Ascending aorta (tissue), 2 donors: ENCODE results near the gene COL20A1. TPM values are rescaled to one million over a fixed set of nuclear protein-coding genes. Genes with fewer than 3 reads are reported as not detected.

ENCODE experiments used
- DNase-seq, 2 donors: peaks; one replicate each; pipeline ENCODE4 v3.0.0-alpha.2; 2019; ENCODE audit warnings: low spot score in 2 of 2
- H3K27ac ChIP-seq, 2 donors: fragments of 200-600 bp; sonication (generic); one replicate each; pipeline ENCODE4 v1.5.1; 2016 to 2017; ENCODE audit warnings: mild to moderate bottlenecking in 1 of 2
- H3K27me3 ChIP-seq: fragments of 200-600 bp; sonication (generic); one replicate; pipeline ENCODE4 v1.5.1; 2017
- H3K36me3 ChIP-seq, 2 donors: fragments of 200-600 bp; sonication (generic); one replicate each; pipeline ENCODE4 v1.5.1; 2016
- H3K4me1 ChIP-seq, 2 donors: fragments of 200-600 bp; sonication (generic); one replicate each; pipeline ENCODE4 v1.5.1; 2016 to 2017; ENCODE audit warnings: mild to moderate bottlenecking in 1 of 2
- H3K4me3 ChIP-seq, 2 donors: fragments of 200-600 bp; sonication (generic); one replicate each; pipeline ENCODE4 v1.5.1; 2016 to 2017; ENCODE audit warnings: mild to moderate bottlenecking in 1 of 2
- H3K9me3 ChIP-seq, 2 donors: fragments of 200-600 bp; sonication (generic); one replicate each; pipeline ENCODE4 v1.5.1; 2016
- intact Hi-C: fragments of 100-400 bp; cut with DNase I; formaldehyde crosslinking; loops from one replicate; pipeline ENCODE4 v1.15.1; 2023
- total RNA-seq: library from RNA; depleted of rRNA; stranded (reverse); fragments of >200 nt; gene quantifications from one replicate; pipeline ENCODE4 v1.1.0, GENCODE V29; 2016
- TF ChIP-seq, protein P1 (sequence below), 3 experiments: fragments of 200-600 bp in 2 of 3; fragments of 450-650 bp in 1 of 3; sonication (generic) in 2 of 3; IDR thresholded peaks; one replicate each; pipeline ENCODE4 v1.5.1; 2016 to 2019; ENCODE audit warnings: antibody characterized with exemption in 3 of 3, mild to moderate bottlenecking in 1 of 3, moderate library complexity in 1 of 3

COL20A1 gene
- total RNA-seq, 1 donor from 2014 or later = not detected

DNA sequence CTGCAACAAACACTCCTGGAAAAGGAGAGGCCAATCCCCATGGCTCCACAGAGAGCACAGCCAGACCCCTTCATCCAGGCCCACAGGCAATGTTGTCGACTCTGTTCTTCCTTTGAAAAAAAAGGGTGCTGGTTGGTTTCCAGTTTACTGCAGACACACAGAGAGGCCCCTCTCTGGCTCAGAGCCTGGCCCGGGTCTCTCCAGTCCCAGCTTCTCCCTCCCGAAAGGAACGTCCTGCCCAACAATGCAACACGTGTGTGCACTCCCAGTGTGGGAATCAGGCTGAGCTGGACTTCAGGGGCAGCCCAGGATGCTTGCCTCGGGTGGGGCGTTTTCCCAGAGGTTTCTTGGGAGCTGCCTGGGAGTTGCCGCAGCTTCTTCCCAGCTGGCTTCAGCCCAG, 34.2 kb upstream of the COL20A1 start:
- peaks cover 8% of the 10 kb centered on the region for H3K27me3 ChIP-seq
- peaks cover 0 to 3% of the 10 kb centered on the region in 2 donors for H3K4me1 ChIP-seq
- no peaks in the 10 kb centered on the region for H3K9me3 ChIP-seq
- no peak overlapping the region for H3K4me3 ChIP-seq
- DNase-seq = no peak
- no peaks in the 10 kb centered on the region for H3K36me3 ChIP-seq
- H3K27ac ChIP-seq = no peak overlapping the region
- intact Hi-C loops = no loop called here
- TF ChIP-seq, protein P1, sequence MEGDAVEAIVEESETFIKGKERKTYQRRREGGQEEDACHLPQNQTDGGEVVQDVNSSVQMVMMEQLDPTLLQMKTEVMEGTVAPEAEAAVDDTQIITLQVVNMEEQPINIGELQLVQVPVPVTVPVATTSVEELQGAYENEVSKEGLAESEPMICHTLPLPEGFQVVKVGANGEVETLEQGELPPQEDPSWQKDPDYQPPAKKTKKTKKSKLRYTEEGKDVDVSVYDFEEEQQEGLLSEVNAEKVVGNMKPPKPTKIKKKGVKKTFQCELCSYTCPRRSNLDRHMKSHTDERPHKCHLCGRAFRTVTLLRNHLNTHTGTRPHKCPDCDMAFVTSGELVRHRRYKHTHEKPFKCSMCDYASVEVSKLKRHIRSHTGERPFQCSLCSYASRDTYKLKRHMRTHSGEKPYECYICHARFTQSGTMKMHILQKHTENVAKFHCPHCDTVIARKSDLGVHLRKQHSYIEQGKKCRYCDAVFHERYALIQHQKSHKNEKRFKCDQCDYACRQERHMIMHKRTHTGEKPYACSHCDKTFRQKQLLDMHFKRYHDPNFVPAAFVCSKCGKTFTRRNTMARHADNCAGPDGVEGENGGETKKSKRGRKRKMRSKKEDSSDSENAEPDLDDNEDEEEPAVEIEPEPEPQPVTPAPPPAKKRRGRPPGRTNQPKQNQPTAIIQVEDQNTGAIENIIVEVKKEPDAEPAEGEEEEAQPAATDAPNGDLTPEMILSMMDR (IDR thresholded peaks at IDR 0.05) = no peak

DNA sequence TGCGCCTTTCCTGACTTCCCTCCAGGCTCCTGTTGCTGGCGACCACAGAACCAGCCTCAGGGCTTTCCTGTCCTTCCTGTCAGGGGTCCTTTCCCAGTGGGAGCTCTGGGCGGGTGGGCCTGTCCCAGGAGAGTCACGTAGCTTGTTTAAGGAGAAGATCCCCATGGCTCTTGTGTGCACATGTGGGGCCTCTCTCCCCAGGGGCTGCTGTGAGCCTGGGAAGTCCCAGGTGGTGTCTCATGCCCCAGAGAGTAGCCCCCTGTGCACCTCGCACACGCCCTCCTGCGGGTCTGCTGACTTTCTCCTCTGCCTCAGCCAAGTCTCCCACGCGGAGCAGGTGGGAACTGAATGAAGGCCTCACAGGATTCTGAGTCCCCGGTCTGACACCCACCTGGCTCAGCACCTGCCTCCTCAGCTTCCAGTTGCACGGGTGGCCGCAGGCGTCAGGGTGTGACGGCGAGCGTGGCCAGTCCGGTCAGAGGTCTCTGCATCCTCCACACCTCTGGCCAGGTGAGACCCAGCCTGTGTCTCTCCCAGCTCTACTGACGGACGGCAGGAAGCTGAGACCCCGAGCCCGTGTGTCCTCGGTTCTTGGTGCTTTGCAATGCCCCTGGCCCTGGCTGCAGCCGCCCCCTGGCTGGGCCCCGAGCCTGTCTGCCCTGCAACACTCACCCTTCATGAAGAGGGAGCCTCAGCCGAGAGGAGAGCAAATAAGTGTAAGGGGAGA, 33.1 kb upstream of the COL20A1 start:
- intact Hi-C loops = no loop called here
- Histone ChIP-seq H3K27ac (no peak overlapping the region), H3K9me3 (no peaks in the 10 kb centered on the region), H3K36me3 (no peaks in the 10 kb centered on the region), H3K4me1 (no peaks in the 10 kb centered on the region), H3K27me3 (no peaks in the 10 kb centered on the region), H3K4me3 (no peak overlapping the region)
- TF ChIP-seq, protein P1 (IDR thresholded peaks at IDR 0.05) = no peak
- no peak for DNase-seq

DNA sequence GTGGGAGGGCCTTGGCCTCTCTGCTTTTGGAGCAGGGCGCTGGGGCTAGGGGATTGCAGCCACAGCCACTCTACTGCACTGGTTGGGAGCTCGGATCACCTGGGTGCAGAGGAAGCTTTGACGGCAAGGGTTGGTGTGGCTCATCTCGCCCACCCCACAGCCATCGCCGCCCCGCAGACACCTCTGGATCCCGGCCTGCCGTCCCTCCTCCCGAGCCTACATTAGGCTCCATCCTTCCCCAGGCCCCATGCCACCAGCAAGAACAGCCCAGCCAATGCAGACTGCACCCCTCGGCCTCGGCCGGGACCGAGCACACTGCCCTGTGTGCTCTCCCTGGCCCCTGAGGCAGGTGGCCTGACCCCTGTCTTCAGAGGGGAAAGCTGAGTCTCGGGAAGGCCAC, 32.5 kb upstream of the COL20A1 start:
- no peaks in the 10 kb centered on the region for H3K4me1 ChIP-seq
- no peak overlapping the region for H3K4me3 ChIP-seq
- DNase-seq = no peak
- no peak overlapping the region for H3K27ac ChIP-seq
- H3K27me3 ChIP-seq = no peaks in the 10 kb centered on the region
- H3K9me3 ChIP-seq = no peaks in the 10 kb centered on the region
- intact Hi-C loops = no loop called here
- no peaks in the 10 kb centered on the region for H3K36me3 ChIP-seq
- TF ChIP-seq, protein P1 (IDR thresholded peaks at IDR 0.05) = no peak

DNA sequence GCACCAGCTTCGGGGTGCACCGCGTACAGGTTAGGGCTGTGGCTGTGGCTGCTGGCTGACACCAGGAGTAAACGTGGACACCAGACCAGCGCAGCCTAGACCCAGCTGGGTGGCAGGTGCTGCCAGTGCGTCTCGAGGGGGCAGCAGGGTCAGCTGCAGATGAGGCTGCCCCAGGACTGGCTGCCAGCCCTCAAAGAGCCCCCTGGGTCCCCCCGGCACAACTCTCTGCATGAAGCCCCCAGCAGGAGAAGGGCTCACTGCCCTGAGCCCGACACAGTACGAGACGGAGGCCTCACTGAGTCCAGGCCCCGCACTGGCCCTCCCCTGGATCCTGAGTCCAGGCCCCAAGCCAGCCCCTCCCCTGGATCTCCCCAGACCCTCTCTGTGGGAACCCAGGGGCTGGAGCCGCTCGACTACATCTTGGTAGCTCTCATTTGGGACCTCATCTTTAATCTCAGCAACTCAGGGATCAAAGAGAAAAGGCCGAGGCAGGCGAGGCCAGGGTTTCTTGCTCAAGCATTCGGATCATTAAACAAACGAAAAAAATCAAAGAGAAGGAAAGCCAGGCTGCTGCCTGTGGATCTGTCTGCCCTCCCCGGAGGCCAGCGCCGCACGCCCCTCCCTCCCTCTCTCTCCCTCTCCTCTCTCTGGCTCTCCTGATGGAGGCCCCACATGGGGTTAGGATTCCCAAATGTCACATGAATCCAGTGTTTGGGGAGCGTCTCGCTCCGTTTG, 31.8 kb upstream of the COL20A1 start:
- intact Hi-C loops = no loop called here
- TF ChIP-seq, protein P1 (IDR thresholded peaks at IDR 0.05) = no peak
- no peak for DNase-seq
- Histone ChIP-seq H3K27ac (no peak overlapping the region), H3K4me3 (no peak overlapping the region), H3K36me3 (no peaks in the 10 kb centered on the region), H3K4me1 (no peaks in the 10 kb centered on the region), H3K9me3 (no peaks in the 10 kb centered on the region), H3K27me3 (no peaks in the 10 kb centered on the region)

DNA sequence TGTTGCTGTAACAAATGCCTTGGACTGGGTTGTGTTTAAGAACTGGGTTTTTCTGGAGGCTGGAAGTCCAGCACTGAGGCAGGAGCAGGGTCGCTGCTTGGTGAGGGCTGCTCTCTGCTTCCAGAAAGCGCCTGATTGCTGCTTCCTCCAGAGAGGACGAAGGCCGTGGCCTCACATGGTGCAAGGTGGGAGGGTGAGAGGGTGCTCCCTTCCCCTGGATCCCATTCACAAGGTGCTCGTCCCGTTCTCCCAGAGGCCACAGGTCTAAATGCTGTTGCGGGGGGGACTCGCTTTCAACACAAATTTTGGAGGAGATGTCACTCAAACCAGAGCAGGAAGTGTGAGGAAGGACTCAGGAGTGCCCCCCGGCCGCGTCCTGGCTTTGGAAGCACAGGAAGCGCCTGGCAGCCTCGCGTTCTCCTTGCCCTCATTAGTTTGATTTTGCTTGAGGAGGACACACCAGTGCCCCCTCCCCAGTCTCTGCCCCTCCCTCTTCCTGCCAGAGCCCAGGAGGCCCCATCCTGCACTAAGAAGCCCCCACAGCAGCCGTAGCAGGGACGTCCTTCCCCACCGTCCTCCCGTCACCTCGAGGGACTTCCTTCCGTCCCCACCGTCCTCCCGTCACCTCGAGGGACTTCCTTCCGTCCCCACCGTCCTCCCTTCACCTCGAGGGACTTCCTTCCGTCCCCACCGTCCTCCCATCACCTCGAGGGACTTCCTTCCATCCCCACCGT, 31.0 kb upstream of the COL20A1 start:
- H3K4me1 ChIP-seq = no peaks in the 10 kb centered on the region
- DNase-seq = no peak
- no peak overlapping the region for H3K4me3 ChIP-seq
- TF ChIP-seq, protein P1 (IDR thresholded peaks at IDR 0.05) = no peak
- no peaks in the 10 kb centered on the region for H3K9me3 ChIP-seq
- no peaks in the 10 kb centered on the region for H3K36me3 ChIP-seq
- intact Hi-C loops = no loop called here
- no peak overlapping the region for H3K27ac ChIP-seq
- H3K27me3 ChIP-seq = no peaks in the 10 kb centered on the region
